Type B pancreatic cell (in vitro differentiated cells): ENCODE data around the gene PLCL2. TPM values are rescaled to one million over a fixed set of nuclear protein-coding genes. Genes with fewer than 3 reads are reported as not detected.
"Not testable (repeated sequence)": the region's sequence is repeated elsewhere in the genome, so short reads cannot be mapped to it uniquely, and the experiment has no call there.

Experiments used
- DNase-seq: peaks from one replicate; pipeline ENCODE4 v3.0.0; 2021; ENCODE audit warnings: mixed read lengths; ENCODE audit not compliant: unreplicated experiment; ENCODE audit errors: extremely low spot score
- H3K27ac Mint-ChIP-seq: 2 replicates; pipeline ENCODE4 v1.8.0; 2021; ENCODE audit warnings: mild to moderate bottlenecking, mixed read lengths
- H3K27me3 Mint-ChIP-seq: 2 replicates; pipeline ENCODE4 v1.8.0; 2021; ENCODE audit warnings: mixed read lengths
- H3K36me3 Mint-ChIP-seq: 2 replicates; pipeline ENCODE4 v1.8.0; 2021; ENCODE audit warnings: mixed read lengths
- H3K4me1 Mint-ChIP-seq: one replicate; pipeline ENCODE4 v1.8.0; 2021; ENCODE audit warnings: mixed read lengths; ENCODE audit not compliant: unreplicated experiment
- H3K4me3 Mint-ChIP-seq: 2 replicates; pipeline ENCODE4 v1.8.0; 2021; ENCODE audit warnings: mild to moderate bottlenecking, mixed read lengths
- H3K9me3 Mint-ChIP-seq: 2 replicates; pipeline ENCODE4 v1.8.0; 2021; ENCODE audit warnings: mixed read lengths
- total RNA-seq: library from RNA; stranded (reverse); gene quantifications from 2 replicates; pipeline ENCODE4 v1.2.1, GENCODE V29; 2021; ENCODE audit warnings: low replicate concordance
- TF ChIP-seq, protein P1 (sequence below): fragments of 200-600 bp; sonication (generic); conservative IDR thresholded peaks from 2 replicates; pipeline ENCODE4 v1.5.0; 2021; ENCODE audit warnings: antibody characterized with exemption, mild to moderate bottlenecking

PLCL2 gene
- total RNA-seq, 1 donor from 2014 or later = 10.6 TPM

DNA sequence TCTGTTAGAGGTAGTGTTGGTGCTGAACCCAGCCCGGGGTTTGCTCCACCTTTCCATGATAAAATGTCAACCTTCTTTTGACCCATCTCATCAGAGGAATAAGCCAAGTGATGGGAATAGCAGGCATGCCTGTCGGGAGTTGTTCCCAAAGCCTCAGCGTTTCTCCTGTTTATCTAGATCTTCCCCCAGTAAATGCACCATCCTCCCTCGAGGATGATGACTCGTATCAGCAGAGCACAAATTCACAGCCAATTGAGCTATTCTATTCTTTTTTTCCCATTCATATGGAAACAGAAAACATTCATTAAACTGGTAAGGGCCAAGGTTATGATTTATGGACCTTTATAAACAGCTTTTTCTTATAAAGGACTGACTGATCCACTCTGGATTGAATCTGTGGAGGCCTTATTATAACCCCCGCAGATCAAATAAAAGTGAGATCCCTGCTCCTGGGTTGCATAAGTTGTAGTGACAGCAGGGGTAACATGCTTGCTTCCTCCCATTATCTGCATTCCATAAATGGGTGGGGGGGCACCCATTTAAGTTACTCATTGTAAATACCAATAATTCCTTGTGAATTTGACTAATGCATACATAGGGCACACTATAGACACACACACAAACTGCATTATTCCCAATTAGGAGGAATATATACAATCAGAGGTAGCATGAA, 207.3 kb downstream of the PLCL2 start:
- H3K27ac Mint-ChIP-seq = no peak overlapping the region
- peaks cover 19% of the 10 kb centered on the region for H3K4me1 Mint-ChIP-seq
- H3K4me3 Mint-ChIP-seq = no peak overlapping the region
- no peak for DNase-seq
- TF ChIP-seq, protein P1, sequence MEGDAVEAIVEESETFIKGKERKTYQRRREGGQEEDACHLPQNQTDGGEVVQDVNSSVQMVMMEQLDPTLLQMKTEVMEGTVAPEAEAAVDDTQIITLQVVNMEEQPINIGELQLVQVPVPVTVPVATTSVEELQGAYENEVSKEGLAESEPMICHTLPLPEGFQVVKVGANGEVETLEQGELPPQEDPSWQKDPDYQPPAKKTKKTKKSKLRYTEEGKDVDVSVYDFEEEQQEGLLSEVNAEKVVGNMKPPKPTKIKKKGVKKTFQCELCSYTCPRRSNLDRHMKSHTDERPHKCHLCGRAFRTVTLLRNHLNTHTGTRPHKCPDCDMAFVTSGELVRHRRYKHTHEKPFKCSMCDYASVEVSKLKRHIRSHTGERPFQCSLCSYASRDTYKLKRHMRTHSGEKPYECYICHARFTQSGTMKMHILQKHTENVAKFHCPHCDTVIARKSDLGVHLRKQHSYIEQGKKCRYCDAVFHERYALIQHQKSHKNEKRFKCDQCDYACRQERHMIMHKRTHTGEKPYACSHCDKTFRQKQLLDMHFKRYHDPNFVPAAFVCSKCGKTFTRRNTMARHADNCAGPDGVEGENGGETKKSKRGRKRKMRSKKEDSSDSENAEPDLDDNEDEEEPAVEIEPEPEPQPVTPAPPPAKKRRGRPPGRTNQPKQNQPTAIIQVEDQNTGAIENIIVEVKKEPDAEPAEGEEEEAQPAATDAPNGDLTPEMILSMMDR = no peak
- H3K9me3 Mint-ChIP-seq = no peaks in the 10 kb centered on the region
- H3K36me3 Mint-ChIP-seq = no peaks in the 10 kb centered on the region
- no peaks in the 10 kb centered on the region for H3K27me3 Mint-ChIP-seq

DNA sequence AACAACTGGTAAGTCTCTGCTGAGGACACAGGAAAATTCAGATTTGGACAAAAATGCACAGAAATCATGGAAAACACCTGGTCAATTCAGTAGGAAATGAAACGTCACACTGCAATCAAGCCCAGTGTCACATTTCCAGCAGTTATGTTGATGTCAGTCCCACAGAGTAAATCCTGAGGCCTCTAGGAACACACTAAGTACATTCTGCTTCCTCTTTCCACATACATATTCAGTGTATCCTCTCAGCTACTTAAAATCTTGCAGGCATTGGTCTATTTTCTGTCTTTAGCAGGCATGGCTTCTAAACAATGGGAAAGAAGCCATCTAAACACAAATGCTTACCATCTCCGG, 207.8 kb downstream of the PLCL2 start:
- H3K4me1 Mint-ChIP-seq = peaks cover 19% of the 10 kb centered on the region
- H3K9me3 Mint-ChIP-seq = no peaks in the 10 kb centered on the region
- no peaks in the 10 kb centered on the region for H3K36me3 Mint-ChIP-seq
- DNase-seq = no peak
- no peak overlapping the region for H3K4me3 Mint-ChIP-seq
- H3K27me3 Mint-ChIP-seq = no peaks in the 10 kb centered on the region
- TF ChIP-seq, protein P1 = no peak
- no peak overlapping the region for H3K27ac Mint-ChIP-seq

DNA sequence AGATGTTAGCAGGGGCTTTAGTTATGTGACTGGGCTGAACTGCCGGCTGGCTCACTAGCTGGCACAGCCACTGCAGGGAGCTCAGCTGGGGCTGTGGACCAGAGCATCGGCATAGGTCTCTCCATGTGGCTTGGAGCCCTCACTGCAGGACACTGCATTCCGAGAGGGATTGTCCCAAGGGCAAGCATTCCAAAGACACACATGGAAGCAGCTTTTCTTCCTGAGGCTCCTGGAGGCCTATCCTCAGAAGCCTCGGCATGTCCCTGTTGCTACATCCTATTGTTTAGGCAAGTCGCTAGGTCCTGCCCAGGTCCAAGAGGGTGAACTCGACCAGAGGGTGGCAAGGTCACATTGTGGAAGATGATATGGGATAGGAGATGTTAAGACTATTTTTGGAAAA, 209.8 kb downstream of the PLCL2 start:
- TF ChIP-seq, protein P1 = no peak
- no peak overlapping the region for H3K27ac Mint-ChIP-seq
- H3K9me3 Mint-ChIP-seq = no peaks in the 10 kb centered on the region
- no peak overlapping the region for H3K4me3 Mint-ChIP-seq
- no peaks in the 10 kb centered on the region for H3K27me3 Mint-ChIP-seq
- H3K4me1 Mint-ChIP-seq = peaks cover 12% of the 10 kb centered on the region
- no peaks in the 10 kb centered on the region for H3K36me3 Mint-ChIP-seq
- DNase-seq = no peak

DNA sequence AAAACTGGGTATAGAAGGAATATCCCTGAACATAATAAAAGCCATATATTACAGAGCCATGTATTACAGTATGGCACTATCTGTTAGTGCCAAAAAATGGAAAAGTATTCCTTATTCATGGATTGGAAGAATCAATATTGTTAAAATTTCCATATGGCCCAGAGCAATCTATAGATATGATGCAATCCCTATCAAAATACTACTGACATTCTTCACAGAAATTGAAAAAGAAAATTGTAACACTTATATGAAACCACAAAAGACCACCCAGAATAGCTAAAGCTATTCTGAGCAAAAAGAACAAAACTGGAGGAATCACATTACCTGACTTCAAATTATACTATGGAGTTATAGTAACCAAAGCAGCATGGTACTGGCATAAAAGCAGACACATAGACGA, 218.8 kb downstream of the PLCL2 start:
- Mint-ChIP-seq H3K27me3 (no peaks in the 10 kb centered on the region), H3K4me1 (no peaks in the 10 kb centered on the region), H3K27ac (no peak overlapping the region), H3K36me3 (no peaks in the 10 kb centered on the region), H3K4me3 (no peak overlapping the region), H3K9me3 (no peaks in the 10 kb centered on the region)
- TF ChIP-seq, protein P1 = no peak
- no peak for DNase-seq

DNA sequence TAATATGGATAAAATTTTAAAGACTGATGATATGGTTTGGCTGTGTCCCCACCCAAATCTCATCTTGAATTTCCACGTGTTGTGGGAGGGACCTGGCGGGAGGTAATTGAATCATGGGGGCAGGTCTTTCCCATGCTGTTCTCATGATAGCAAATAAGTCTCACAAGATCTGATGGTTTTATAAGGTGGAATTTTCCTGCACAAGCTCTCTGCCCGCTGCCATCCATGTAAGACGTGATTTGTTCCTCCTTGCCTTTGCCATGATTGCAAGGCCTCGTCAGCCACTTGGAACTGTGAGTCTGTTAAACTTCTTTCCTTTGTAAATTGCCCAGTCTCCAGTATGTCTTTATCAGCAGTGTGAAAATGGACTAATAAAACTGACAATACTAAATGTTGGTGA, 222.0 kb downstream of the PLCL2 start:
- DNase-seq, H3K4me1 Mint-ChIP-seq, H3K27ac Mint-ChIP-seq, H3K36me3 Mint-ChIP-seq, H3K9me3 Mint-ChIP-seq, H3K27me3 Mint-ChIP-seq, H3K4me3 Mint-ChIP-seq: not testable (repeated sequence)

DNA sequence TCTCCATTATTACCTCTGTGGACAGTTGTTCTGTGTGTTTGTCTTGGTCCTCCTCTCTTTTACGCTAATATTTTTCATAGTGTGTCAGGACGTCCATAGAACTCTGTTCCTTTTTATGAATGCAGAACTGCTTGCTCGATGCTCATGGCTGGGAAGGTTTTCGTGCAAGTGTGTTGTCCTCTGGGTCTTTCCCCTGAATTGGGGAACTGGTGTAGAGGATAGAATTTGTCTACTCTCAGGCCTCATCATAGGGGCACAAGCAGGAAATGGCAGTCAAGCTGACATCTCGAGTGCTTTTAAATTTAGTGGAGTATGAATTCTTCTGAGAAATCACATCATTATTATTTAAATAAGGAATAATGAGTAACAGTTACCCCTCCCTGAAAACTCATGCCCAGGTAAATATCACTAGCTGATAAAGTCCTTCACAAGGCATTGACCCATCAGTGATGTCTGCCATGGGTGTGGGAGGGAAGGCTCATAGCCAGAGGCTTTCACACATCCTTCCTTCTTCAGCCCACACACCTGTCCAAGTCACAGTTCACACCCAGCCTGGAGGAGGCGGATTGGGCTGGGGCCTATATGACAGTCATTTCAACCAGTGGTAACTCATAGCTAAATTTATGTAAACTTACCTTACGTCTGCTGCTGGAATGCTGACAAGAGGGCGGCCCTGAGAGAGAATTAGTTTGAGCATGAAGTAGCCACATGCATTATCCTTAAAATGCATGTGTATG, 226.1 kb downstream of the PLCL2 start:
- H3K27me3 Mint-ChIP-seq = no peaks in the 10 kb centered on the region
- no peak for DNase-seq
- no peak overlapping the region for H3K27ac Mint-ChIP-seq
- TF ChIP-seq, protein P1 = no peak
- no peaks in the 10 kb centered on the region for H3K4me1 Mint-ChIP-seq
- no peaks in the 10 kb centered on the region for H3K36me3 Mint-ChIP-seq
- H3K4me3 Mint-ChIP-seq = no peak overlapping the region
- no peaks in the 10 kb centered on the region for H3K9me3 Mint-ChIP-seq
